Retinal pigment epithelial cell (primary cell): ENCODE measurements around the gene LRRC49.
"Not testable (repeated sequence)": the region's sequence is repeated elsewhere in the genome, so short reads cannot be mapped to it uniquely, and the experiment has no call there.

Source experiments
- DNase-seq: peaks from one replicate; pipeline ENCODE4 v3.0.0-alpha.2; 2010; ENCODE audit warnings: low read depth
- H3K4me3 ChIP-seq: 2 replicates; pipeline ENCODE4 v1.5.1; 2011; ENCODE audit warnings: mild to moderate bottlenecking, low read length, control low read depth, moderate library complexity
- CTCF ChIP-seq: conservative IDR thresholded peaks from 2 replicates; pipeline ENCODE4 v1.5.1; 2011; ENCODE audit warnings: low read depth, low read length, control low read depth, inconsistent platforms

The LRRC49 gene

GRCh38 chr15:71013446-71013845 is 120.8 kb downstream of the LRRC49 start:
- H3K4me3 ChIP-seq, result no peak overlapping the region
- DNase-seq, result no peak
- no peak for TF ChIP-seq CTCF

- DNase-seq, result no peak
- no peak overlapping the region for H3K4me3 ChIP-seq
- TF ChIP-seq CTCF, result no peak
Observed at GRCh38 chr15:71015342-71015741, 122.7 kb downstream of the LRRC49 start.

- DNase-seq, H3K4me3 ChIP-seq: not testable (repeated sequence)
Observed at GRCh38 chr15:71031232-71031631, 138.6 kb downstream of the LRRC49 start.

- DNase-seq, H3K4me3 ChIP-seq: not testable (repeated sequence)
Observed at GRCh38 chr15:71035478-71035877, 142.9 kb downstream of the LRRC49 start.

- no peak for TF ChIP-seq CTCF
- DNase-seq, result no peak
- H3K4me3 ChIP-seq, result no peak overlapping the region
Observed at GRCh38 chr15:71042356-71042922, 149.8 kb downstream of the LRRC49 start.

- H3K4me3 ChIP-seq, result no peak overlapping the region
- DNase-seq, result no peak
- TF ChIP-seq CTCF, result no peak
Observed at GRCh38 chr15:71043373-71043772, 150.7 kb downstream of the LRRC49 start.

GRCh38 chr15:71044006-71044405 is 151.4 kb downstream of the LRRC49 start:
- no peak overlapping the region for H3K4me3 ChIP-seq
- no peak for DNase-seq
- TF ChIP-seq CTCF, result no peak

- not testable (repeated sequence) for DNase-seq, H3K4me3 ChIP-seq
Observed at GRCh38 chr15:71046146-71046545, 153.5 kb downstream of the LRRC49 start.
